Neural progenitor cell (in vitro differentiated cells): ENCODE results near the gene BMF. TPM values are rescaled to one million over a fixed set of nuclear protein-coding genes. Genes with fewer than 3 reads are reported as not detected.

Experiments used
- DNase-seq: peaks from one replicate; pipeline ENCODE4 v3.0.0-alpha.2; 2016; ENCODE audit warnings: low spot score
- H2AFZ ChIP-seq: fragments of 200-600 bp; sonication (generic); replicated peaks from 2 replicates; pipeline ENCODE4 v1.6.1; 2016; ENCODE audit warnings: antibody characterized with exemption
- H3F3A ChIP-seq: fragments of 200-600 bp; sonication (generic); 2 replicates; pipeline ENCODE4 v1.6.1; 2016; ENCODE audit warnings: antibody characterized with exemption, low read depth
- H3K27ac ChIP-seq: fragments of 200-600 bp; sonication (generic); 2 replicates; pipeline ENCODE4 v1.5.1; 2016; ENCODE audit warnings: mild to moderate bottlenecking
- H3K27me3 ChIP-seq: fragments of 200-600 bp; sonication (generic); 2 replicates; pipeline ENCODE4 v1.6.1; 2016; ENCODE audit warnings: mild to moderate bottlenecking, moderate library complexity
- H3K36me3 ChIP-seq: fragments of 200-600 bp; sonication (generic); 2 replicates; pipeline ENCODE4 v1.5.1; 2016
- H3K4me1 ChIP-seq: fragments of 200-600 bp; sonication (generic); 2 replicates; pipeline ENCODE4 v1.6.1; 2016; ENCODE audit warnings: mixed run types
- H3K4me2 ChIP-seq: fragments of 200-600 bp; sonication (generic); 2 replicates; pipeline ENCODE4 v1.6.1; 2016
- H3K4me3 ChIP-seq: fragments of 200-600 bp; sonication (generic); 2 replicates; pipeline ENCODE4 v1.5.1; 2016
- H3K79me2 ChIP-seq: fragments of 200-600 bp; sonication (generic); 2 replicates; pipeline ENCODE4 v1.6.1; 2016; ENCODE audit warnings: low read depth
- H3K9ac ChIP-seq: fragments of 200-600 bp; sonication (generic); 2 replicates; pipeline ENCODE4 v1.6.1; 2016
- H3K9me3 ChIP-seq: fragments of 200-600 bp; sonication (generic); 2 replicates; pipeline ENCODE4 v1.5.1; 2016; ENCODE audit warnings: low read depth
- H4K20me1 ChIP-seq: fragments of 200-600 bp; sonication (generic); 2 replicates; pipeline ENCODE4 v1.6.1; 2016; ENCODE audit warnings: low read depth
- H3K27ac Mint-ChIP-seq: 3 replicates; pipeline ENCODE4 v1.8.0; 2021; ENCODE audit warnings: mixed read lengths
- H3K27me3 Mint-ChIP-seq: 2 replicates; pipeline ENCODE4 v1.8.0; 2022; ENCODE audit warnings: low read depth, mild to moderate bottlenecking, inconsistent platforms, moderate library complexity, mixed read lengths; ENCODE audit not compliant: insufficient read depth
- H3K36me3 Mint-ChIP-seq: 3 replicates; pipeline ENCODE4 v1.8.0; 2021; ENCODE audit warnings: mixed read lengths
- H3K4me1 Mint-ChIP-seq: 3 replicates; pipeline ENCODE4 v1.8.0; 2021; ENCODE audit warnings: mixed read lengths
- H3K4me3 Mint-ChIP-seq: 3 replicates; pipeline ENCODE4 v1.8.0; 2021; ENCODE audit warnings: mild to moderate bottlenecking, moderate library complexity, mixed read lengths
- H3K9me3 Mint-ChIP-seq: 3 replicates; pipeline ENCODE4 v1.8.0; 2020; ENCODE audit warnings: mixed read lengths
- EZH2 ChIP-seq: fragments of 200-600 bp; sonication (generic); IDR thresholded peaks from 2 replicates; pipeline ENCODE4 v1.6.1; 2017; ENCODE audit warnings: antibody characterized with exemption, mild to moderate bottlenecking, moderate library complexity
- EZH2phosphoT487 ChIP-seq: fragments of 200-600 bp; sonication (generic); IDR thresholded peaks from 2 replicates; pipeline ENCODE4 v1.6.1; 2017; ENCODE audit warnings: antibody characterized with exemption
- total RNA-seq: library from RNA; depleted of rRNA; stranded (reverse); fragments of >200 nt; gene quantifications from 2 replicates; pipeline ENCODE4 v1.2.3, GENCODE V29; 2015; ENCODE audit warnings: low replicate concordance
- TF ChIP-seq, protein P1 (sequence below): fragments of 200-600 bp; sonication (generic); IDR thresholded peaks from 2 replicates; pipeline ENCODE4 v1.5.1; 2017; ENCODE audit warnings: antibody characterized with exemption, mild to moderate bottlenecking

The BMF gene
- total RNA-seq, 1 donor from 2014 or later = 8.0 TPM

DNA sequence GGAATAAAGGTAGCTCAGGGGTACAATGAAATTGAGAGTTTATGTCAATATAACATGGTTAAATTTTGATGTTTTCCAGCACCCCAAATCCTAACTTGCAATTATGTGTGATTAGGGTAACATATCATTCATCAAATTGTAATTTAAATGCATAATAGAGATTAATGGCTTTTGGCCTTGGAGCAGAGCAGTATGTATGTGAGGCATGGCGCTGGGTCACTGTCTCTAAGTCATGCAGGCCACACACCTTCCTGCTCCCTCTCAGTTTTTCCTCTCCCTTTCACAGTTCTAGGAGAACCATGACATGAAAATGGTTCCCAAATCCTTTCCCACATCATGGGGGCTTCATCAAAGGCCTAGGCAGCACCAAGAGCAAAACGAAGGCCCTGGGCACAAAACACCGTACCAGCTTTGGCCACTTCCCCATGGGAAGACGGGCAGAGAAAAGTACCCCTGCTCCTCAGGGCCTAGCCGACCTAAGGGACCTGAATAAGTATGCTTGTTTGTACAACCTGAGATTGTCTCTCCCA, 65.8 kb downstream of the BMF start:
- Mint-ChIP-seq H3K36me3 (no peaks in the 10 kb centered on the region), H3K4me1 (peaks cover 38% of the 10 kb centered on the region), H3K27me3 (peaks cover 15% of the 10 kb centered on the region), H3K4me3 (no peak overlapping the region), H3K27ac (no peak overlapping the region), H3K9me3 (no peaks in the 10 kb centered on the region)
- Histone ChIP-seq H3F3A (peaks cover 14% of the 10 kb centered on the region), H3K36me3 (no peaks in the 10 kb centered on the region), H3K27ac (no peak overlapping the region), H3K4me2 (no peak overlapping the region), H3K9ac (no peak overlapping the region), H2AFZ (no peak overlapping the region), H3K4me1 (peaks cover 6% of the 10 kb centered on the region), H3K79me2 (peaks cover 11% of the 10 kb centered on the region), H3K27me3 (no peaks in the 10 kb centered on the region), H4K20me1 (peaks cover 4% of the 10 kb centered on the region), H3K4me3 (no peak overlapping the region), H3K9me3 (no peaks in the 10 kb centered on the region)
- TF ChIP-seq, protein P1, sequence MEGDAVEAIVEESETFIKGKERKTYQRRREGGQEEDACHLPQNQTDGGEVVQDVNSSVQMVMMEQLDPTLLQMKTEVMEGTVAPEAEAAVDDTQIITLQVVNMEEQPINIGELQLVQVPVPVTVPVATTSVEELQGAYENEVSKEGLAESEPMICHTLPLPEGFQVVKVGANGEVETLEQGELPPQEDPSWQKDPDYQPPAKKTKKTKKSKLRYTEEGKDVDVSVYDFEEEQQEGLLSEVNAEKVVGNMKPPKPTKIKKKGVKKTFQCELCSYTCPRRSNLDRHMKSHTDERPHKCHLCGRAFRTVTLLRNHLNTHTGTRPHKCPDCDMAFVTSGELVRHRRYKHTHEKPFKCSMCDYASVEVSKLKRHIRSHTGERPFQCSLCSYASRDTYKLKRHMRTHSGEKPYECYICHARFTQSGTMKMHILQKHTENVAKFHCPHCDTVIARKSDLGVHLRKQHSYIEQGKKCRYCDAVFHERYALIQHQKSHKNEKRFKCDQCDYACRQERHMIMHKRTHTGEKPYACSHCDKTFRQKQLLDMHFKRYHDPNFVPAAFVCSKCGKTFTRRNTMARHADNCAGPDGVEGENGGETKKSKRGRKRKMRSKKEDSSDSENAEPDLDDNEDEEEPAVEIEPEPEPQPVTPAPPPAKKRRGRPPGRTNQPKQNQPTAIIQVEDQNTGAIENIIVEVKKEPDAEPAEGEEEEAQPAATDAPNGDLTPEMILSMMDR = no peak
- TF ChIP-seq EZH2phosphoT487 (no peak), EZH2 (no peak)
- no peak for DNase-seq

DNA sequence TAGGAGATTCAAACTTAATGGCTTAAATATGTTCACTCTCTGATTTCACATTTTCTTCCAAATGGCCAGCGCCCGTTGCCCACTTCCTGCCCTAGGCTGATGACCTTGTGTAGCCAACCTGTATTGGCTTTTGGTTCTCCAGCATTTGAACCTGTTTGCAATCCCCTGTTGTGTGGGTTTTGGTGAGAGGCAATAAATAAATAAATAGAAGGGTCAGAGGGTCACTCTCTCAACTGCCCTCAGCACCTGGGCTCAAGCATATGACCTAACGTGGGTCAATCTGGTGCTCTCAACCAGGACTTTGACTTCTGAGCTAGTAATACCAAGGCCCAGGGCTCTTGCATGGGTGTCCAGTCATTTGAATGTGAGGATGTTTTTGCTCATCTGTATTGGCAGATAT, 67.9 kb downstream of the BMF start:
- Histone ChIP-seq H3K79me2 (peaks cover 27% of the 10 kb centered on the region), H3K27me3 (no peaks in the 10 kb centered on the region), H4K20me1 (peaks cover 11% of the 10 kb centered on the region), H3K4me1 (peaks cover 9% of the 10 kb centered on the region), H3K9ac (no peak overlapping the region), H3K36me3 (peaks cover 7% of the 10 kb centered on the region), H3K27ac (no peak overlapping the region), H3F3A (peaks cover 14% of the 10 kb centered on the region), H3K9me3 (no peaks in the 10 kb centered on the region), H3K4me3 (no peak overlapping the region), H3K4me2 (no peak overlapping the region), H2AFZ (no peak overlapping the region)
- Mint-ChIP-seq H3K36me3 (peaks cover 10% of the 10 kb centered on the region), H3K4me1 (peaks cover 32% of the 10 kb centered on the region), H3K27me3 (peaks cover 11% of the 10 kb centered on the region), H3K9me3 (no peaks in the 10 kb centered on the region), H3K27ac (no peak overlapping the region), H3K4me3 (no peak overlapping the region)
- TF ChIP-seq, protein P1 = no peak
- TF ChIP-seq EZH2 (no peak), EZH2phosphoT487 (no peak)
- DNase-seq = no peak

DNA sequence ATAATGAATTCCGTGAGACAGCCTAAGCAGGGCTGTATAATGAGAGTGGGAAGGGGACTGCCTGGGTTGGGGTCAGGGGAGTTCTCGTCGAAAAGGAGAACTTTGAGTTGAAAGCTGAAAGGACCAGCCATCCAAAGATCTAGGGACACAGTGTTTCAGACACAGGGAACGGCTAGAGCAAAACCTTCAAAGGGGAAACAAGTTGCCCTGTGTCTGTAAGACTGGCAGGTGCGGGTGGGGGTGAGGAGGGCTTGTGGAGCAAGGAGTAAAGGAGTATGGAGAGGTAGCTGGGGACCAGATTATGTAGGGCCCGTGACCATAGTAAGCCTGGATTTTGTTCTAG, 68.4 kb downstream of the BMF start:
- no peak overlapping the region for H3K27ac ChIP-seq
- no peaks in the 10 kb centered on the region for H3K27me3 ChIP-seq
- no peak overlapping the region for H3K9ac ChIP-seq
- peaks cover 27% of the 10 kb centered on the region for H3K79me2 ChIP-seq
- no peak overlapping the region for H2AFZ ChIP-seq
- peak overlapping the region; percentile 97 for H3K4me2 ChIP-seq
- no peaks in the 10 kb centered on the region for H3K9me3 Mint-ChIP-seq
- TF ChIP-seq EZH2phosphoT487 = no peak
- no peak for TF ChIP-seq EZH2
- TF ChIP-seq, protein P1 = no peak
- peaks cover 27% of the 10 kb centered on the region for H3K4me1 Mint-ChIP-seq
- no peak overlapping the region for H3K4me3 ChIP-seq
- peaks cover 11% of the 10 kb centered on the region for H4K20me1 ChIP-seq
- H3F3A ChIP-seq = peaks cover 14% of the 10 kb centered on the region
- peaks cover 14% of the 10 kb centered on the region for H3K36me3 Mint-ChIP-seq
- no peak overlapping the region for H3K27ac Mint-ChIP-seq
- H3K36me3 ChIP-seq = peaks cover 11% of the 10 kb centered on the region
- peak overlapping the region; percentile 61 for H3K4me3 Mint-ChIP-seq
- DNase-seq = no peak
- peaks cover 7% of the 10 kb centered on the region for H3K4me1 ChIP-seq
- H3K9me3 ChIP-seq = no peaks in the 10 kb centered on the region
- H3K27me3 Mint-ChIP-seq = peaks cover 11% of the 10 kb centered on the region
